IPS DF 4.7 (cell line): Measurements from ENCODE around the gene MPPE1.
A peak's percentile ranks its signal among the peaks of the same experiment; 100 is the strongest.
"Not testable (repeated sequence)": the region's sequence is repeated elsewhere in the genome, so short reads cannot be mapped to it uniquely, and the experiment has no call there.

Experiments used
- DNase-seq: peaks from one replicate; pipeline ENCODE4 v3.0.0-alpha.2; 2013; ENCODE audit warnings: low spot score; ENCODE audit errors: extremely low read depth

MPPE1 gene

GRCh38 chr18:11857177-11857887 lies 50.8 kb downstream of the MPPE1 start:
- DNase-seq, result no peak

- not testable (repeated sequence) for DNase-seq
These were observed 53.6 kb downstream of the MPPE1 start for GRCh38 chr18:11854554-11854953.

GRCh38 chr18:11851806-11852337 lies 56.2 kb downstream of the MPPE1 start:
- DNase-seq, result no peak

- DNase-seq, result peak; percentile 83
These were observed 56.8 kb downstream of the MPPE1 start, which contains the start of gene CHMP1B for GRCh38 chr18:11851146-11851805. Gene CHMP1B, plus strand, starts transcription at chr18:11851413. Its CDS starts 99 bp downstream, at chr18:11851512.

GRCh38 chr18:11850821-11851145 lies 57.3 kb downstream of the MPPE1 start:
- no peak for DNase-seq

GRCh38 chr18:11849841-11850634 lies 58.1 kb downstream of the MPPE1 start:
- no peak for DNase-seq

- no peak for DNase-seq
These were observed 58.8 kb downstream of the MPPE1 start for GRCh38 chr18:11849279-11849678.

- DNase-seq, result no peak
These were observed 60.3 kb downstream of the MPPE1 start for GRCh38 chr18:11847811-11848210.

GRCh38 chr18:11845654-11846053 lies 62.5 kb downstream of the MPPE1 start:
- no peak for DNase-seq

GRCh38 chr18:11844436-11844835 lies 63.7 kb downstream of the MPPE1 start:
- DNase-seq, result no peak

GRCh38 chr18:11842562-11842961 lies 65.6 kb downstream of the MPPE1 start:
- DNase-seq, result no peak

GRCh38 chr18:11840493-11840892 lies 67.6 kb downstream of the MPPE1 start:
- no peak for DNase-seq

- no peak for DNase-seq
These were observed 68.6 kb downstream of the MPPE1 start for GRCh38 chr18:11839556-11839955.

GRCh38 chr18:11834772-11835171 lies 73.3 kb downstream of the MPPE1 start:
- DNase-seq, result no peak
